RWPE2 (cell line): ENCODE measurements around the gene TMEM236.
"Not testable (repeated sequence)": the region's sequence is repeated elsewhere in the genome, so short reads cannot be mapped to it uniquely, and the experiment has no call there.

Experiments
- ATAC-seq: fragments of 200-7000 bp; cut with Tn5 transposase; 3 replicates; pipeline ENCODE4 v1.9.1; 2021; ENCODE audit warnings: low read depth
- DNase-seq: peaks from one replicate; pipeline ENCODE4 v3.0.0-alpha.2; 2020; ENCODE audit warnings: low spot score
- H3K27ac ChIP-seq: fragments of 450-650 bp; 2 replicates; pipeline ENCODE4 v1.5.1; 2017; ENCODE audit warnings: mild to moderate bottlenecking; ENCODE audit not compliant: poor library complexity, severe bottlenecking
- H3K27me3 ChIP-seq: fragments of 250-450 bp; sonication (Bioruptor Pico); 2 replicates; pipeline ENCODE4 v1.5.1; 2021; ENCODE audit warnings: mild to moderate bottlenecking, moderate library complexity; ENCODE audit not compliant: insufficient read depth, poor library complexity, severe bottlenecking
- H3K36me3 ChIP-seq: fragments of 250-450 bp; sonication (Bioruptor Pico); 2 replicates; pipeline ENCODE4 v1.5.1; 2020; ENCODE audit warnings: low read depth, mild to moderate bottlenecking, moderate library complexity
- H3K4me1 ChIP-seq: fragments of 250-450 bp; sonication (Bioruptor Pico); 2 replicates; pipeline ENCODE4 v1.5.1; 2021; ENCODE audit warnings: mild to moderate bottlenecking, moderate library complexity; ENCODE audit not compliant: insufficient read depth, poor library complexity, severe bottlenecking
- H3K4me3 ChIP-seq: fragments of 250-450 bp; sonication (Bioruptor Pico); 2 replicates; pipeline ENCODE4 v1.5.1; 2021; ENCODE audit warnings: mild to moderate bottlenecking, moderate library complexity; ENCODE audit not compliant: severe bottlenecking
- H3K9me3 ChIP-seq: fragments of 250-450 bp; sonication (Bioruptor Pico); 2 replicates; pipeline ENCODE4 v1.5.1; 2021; ENCODE audit warnings: mild to moderate bottlenecking, moderate library complexity; ENCODE audit not compliant: severe bottlenecking
- CTCF ChIP-seq: fragments of 450-650 bp; IDR thresholded peaks from one replicate; pipeline ENCODE4 v1.5.1; 2017; ENCODE audit warnings: mild to moderate bottlenecking, moderate library complexity; ENCODE audit not compliant: poor library complexity, severe bottlenecking

TMEM236 gene

GRCh38 chr10:17712053-17712452 lies 39.9 kb upstream of the TMEM236 start:
- TF ChIP-seq CTCF = no peak
- H3K36me3 ChIP-seq = peaks cover 71% of the 10 kb centered on the region
- H3K9me3 ChIP-seq = no peaks in the 10 kb centered on the region
- DNase-seq (no peak), ATAC-seq (no peak)
- H3K4me1 ChIP-seq = no peaks in the 10 kb centered on the region
- H3K27me3 ChIP-seq = no peaks in the 10 kb centered on the region
- no peak overlapping the region for H3K4me3 ChIP-seq
- no peak overlapping the region for H3K27ac ChIP-seq

- Histone ChIP-seq H3K27ac (no peak overlapping the region), H3K36me3 (peaks cover 75% of the 10 kb centered on the region), H3K9me3 (no peaks in the 10 kb centered on the region), H3K27me3 (no peaks in the 10 kb centered on the region), H3K4me1 (no peaks in the 10 kb centered on the region), H3K4me3 (no peak overlapping the region)
- ATAC-seq (no peak), DNase-seq (no peak)
- no peak for TF ChIP-seq CTCF
Measured at GRCh38 chr10:17712717-17713471, 39.1 kb upstream of the TMEM236 start.

- no peak for ATAC-seq
- H3K36me3 ChIP-seq = peaks cover 67% of the 10 kb centered on the region
- no peaks in the 10 kb centered on the region for H3K4me1 ChIP-seq
- no peaks in the 10 kb centered on the region for H3K9me3 ChIP-seq
- H3K27ac ChIP-seq = no peak overlapping the region
- no peak for DNase-seq
- no peak for TF ChIP-seq CTCF
- no peak overlapping the region for H3K4me3 ChIP-seq
- H3K27me3 ChIP-seq = no peaks in the 10 kb centered on the region
Measured at GRCh38 chr10:17713758-17714157, 38.2 kb upstream of the TMEM236 start.

- DNase-seq = no peak
- Histone ChIP-seq H3K27ac (no peak overlapping the region), H3K36me3 (peaks cover 52% of the 10 kb centered on the region), H3K4me1 (no peaks in the 10 kb centered on the region), H3K27me3 (no peaks in the 10 kb centered on the region), H3K4me3 (no peak overlapping the region), H3K9me3 (no peaks in the 10 kb centered on the region)
- no peak for TF ChIP-seq CTCF
- ATAC-seq = no peak
Measured at GRCh38 chr10:17716161-17716560, 35.8 kb upstream of the TMEM236 start.

- H3K9me3 ChIP-seq, H3K4me1 ChIP-seq, H3K4me3 ChIP-seq, H3K36me3 ChIP-seq, H3K27me3 ChIP-seq, H3K27ac ChIP-seq, ATAC-seq, DNase-seq: not testable (repeated sequence)
Measured at GRCh38 chr10:17722317-17723014, 29.5 kb upstream of the TMEM236 start.
